BLaER1 (cell line): ENCODE data around the gene PARP14.
A peak's percentile ranks its signal among the peaks of the same experiment; 100 is the strongest.
"Not testable (repeated sequence)": the region's sequence is repeated elsewhere in the genome, so short reads cannot be mapped to it uniquely, and the experiment has no call there.

ENCODE experiments used
- H3K27ac ChIP-seq: shearing (Covaris generic); formaldehyde crosslinking; 2 replicates; pipeline ENCODE4 v1.8.1; 2022
- H3K27me3 ChIP-seq: shearing (Covaris generic); formaldehyde crosslinking; 2 replicates; pipeline ENCODE4 v1.8.1; 2022
- H3K36me3 ChIP-seq: shearing (Covaris generic); formaldehyde crosslinking; 2 replicates; pipeline ENCODE4 v1.8.1; 2022
- H3K4me1 ChIP-seq: shearing (Covaris generic); formaldehyde crosslinking; 2 replicates; pipeline ENCODE4 v1.8.1; 2022
- H3K4me2 ChIP-seq: shearing (Covaris generic); formaldehyde crosslinking; 2 replicates; pipeline ENCODE4 v1.8.1; 2022
- H3K4me3 ChIP-seq: shearing (Covaris generic); formaldehyde crosslinking; 2 replicates; pipeline ENCODE4 v1.8.1; 2022
- H3K9ac ChIP-seq: shearing (Covaris generic); formaldehyde crosslinking; 2 replicates; pipeline ENCODE4 v1.8.1; 2022
- H3K9me3 ChIP-seq: shearing (Covaris generic); formaldehyde crosslinking; 2 replicates; pipeline ENCODE4 v1.8.1; 2022
- H4K20me1 ChIP-seq: shearing (Covaris generic); formaldehyde crosslinking; 2 replicates; pipeline ENCODE4 v1.8.1; 2022
- Cebpa-rat ChIP-seq: shearing (Covaris generic); IDR thresholded peaks from 2 replicates; pipeline ENCODE4 v1.8.1; 2022

The PARP14 gene

GRCh38 chr3:122680475-122681283 is at the start of gene PARP14:
PARP14 (plus strand) TSS chr3:122680839; CDS start chr3:122680884, 45 bp downstream.
- no peak for TF ChIP-seq Cebpa-rat
- H3K27ac ChIP-seq: peak within 1 kb of the TSS; percentile 91
- peak within 1 kb of the TSS; percentile 88 for H3K9ac ChIP-seq
- H4K20me1 ChIP-seq: no peaks in the 10 kb centered on the region
- H3K4me1 ChIP-seq: peaks cover 44% of the 10 kb centered on the region
- H3K4me3 ChIP-seq: peak within 1 kb of the TSS; percentile 84
- peak within 1 kb of the TSS; percentile 96 for H3K4me2 ChIP-seq
- H3K36me3 ChIP-seq: no peaks in the 10 kb centered on the region; the same call in 1 of the 2 replicates
- H3K27me3 ChIP-seq: no peaks in the 10 kb centered on the region
- H3K9me3 ChIP-seq: no peaks in the 10 kb centered on the region

DNA sequence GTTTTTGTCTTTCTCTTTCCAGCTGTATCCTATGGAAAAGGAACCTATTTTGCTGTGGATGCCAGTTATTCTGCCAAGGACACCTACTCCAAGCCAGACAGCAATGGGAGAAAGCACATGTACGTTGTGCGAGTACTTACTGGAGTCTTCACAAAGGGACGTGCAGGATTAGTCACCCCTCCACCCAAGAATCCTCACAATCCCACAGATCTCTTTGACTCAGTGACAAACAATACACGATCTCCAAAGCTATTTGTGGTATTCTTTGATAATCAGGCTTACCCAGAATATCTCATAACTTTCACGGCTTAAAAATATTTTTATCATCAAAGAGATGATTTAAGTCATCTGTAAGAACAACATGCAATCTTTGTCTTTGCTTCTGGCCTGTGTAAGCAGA is 44.9 kb upstream of the PARP14 start:
- no peak overlapping the region for H3K27ac ChIP-seq
- no peak overlapping the region for H3K4me2 ChIP-seq
- H3K36me3 ChIP-seq: peaks cover 58% of the 10 kb centered on the region

DNA sequence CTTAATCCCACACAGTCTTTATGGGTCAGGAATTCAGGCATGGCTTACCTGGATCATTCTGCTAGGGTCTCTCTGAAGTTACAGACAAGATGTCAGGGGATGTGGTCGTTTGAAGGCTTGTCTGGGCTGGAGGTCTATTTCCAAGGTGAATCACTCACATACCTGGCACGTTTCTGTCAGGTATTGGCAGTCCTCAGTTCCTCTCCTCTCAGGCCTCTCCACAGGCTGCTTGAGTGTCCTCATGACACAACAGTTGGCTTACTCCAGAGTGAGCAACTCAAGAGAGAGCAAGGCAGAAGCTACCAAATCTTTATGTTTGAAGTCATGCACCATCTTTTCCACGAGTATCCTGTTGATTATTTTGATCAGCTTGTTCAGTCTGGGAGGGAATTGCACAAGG is 43.9 kb upstream of the PARP14 start:
- no peak overlapping the region for H3K27ac ChIP-seq
- H3K27me3 ChIP-seq: no peaks in the 10 kb centered on the region
- H4K20me1 ChIP-seq: no peaks in the 10 kb centered on the region
- H3K36me3 ChIP-seq: peaks cover 51% of the 10 kb centered on the region
- no peaks in the 10 kb centered on the region for H3K9me3 ChIP-seq
- no peak for TF ChIP-seq Cebpa-rat
- H3K4me3 ChIP-seq: no peak overlapping the region
- no peak overlapping the region for H3K9ac ChIP-seq
- no peaks in the 10 kb centered on the region for H3K4me1 ChIP-seq
- H3K4me2 ChIP-seq: no peak overlapping the region

More for the DNA sequence above, 44.9 kb upstream of the PARP14 start:
- TF ChIP-seq Cebpa-rat: no peak
- Histone ChIP-seq H3K4me3 (no peak overlapping the region), H3K27me3 (no peaks in the 10 kb centered on the region), H4K20me1 (no peaks in the 10 kb centered on the region), H3K9ac (no peak overlapping the region), H3K4me1 (no peaks in the 10 kb centered on the region), H3K9me3 (no peaks in the 10 kb centered on the region)

GRCh38 chr3:122640437-122640999 is 40.1 kb upstream of the PARP14 start:
- Histone ChIP-seq H3K4me3 (no peak overlapping the region), H3K27ac (no peak overlapping the region), H4K20me1 (no peaks in the 10 kb centered on the region), H3K9me3 (no peaks in the 10 kb centered on the region), H3K27me3 (no peaks in the 10 kb centered on the region), H3K9ac (no peak overlapping the region), H3K36me3 (peaks cover 20% of the 10 kb centered on the region), H3K4me2 (no peak overlapping the region), H3K4me1 (peaks cover 6% of the 10 kb centered on the region; the same call in 1 of the 2 replicates)
- TF ChIP-seq Cebpa-rat: no peak

DNA sequence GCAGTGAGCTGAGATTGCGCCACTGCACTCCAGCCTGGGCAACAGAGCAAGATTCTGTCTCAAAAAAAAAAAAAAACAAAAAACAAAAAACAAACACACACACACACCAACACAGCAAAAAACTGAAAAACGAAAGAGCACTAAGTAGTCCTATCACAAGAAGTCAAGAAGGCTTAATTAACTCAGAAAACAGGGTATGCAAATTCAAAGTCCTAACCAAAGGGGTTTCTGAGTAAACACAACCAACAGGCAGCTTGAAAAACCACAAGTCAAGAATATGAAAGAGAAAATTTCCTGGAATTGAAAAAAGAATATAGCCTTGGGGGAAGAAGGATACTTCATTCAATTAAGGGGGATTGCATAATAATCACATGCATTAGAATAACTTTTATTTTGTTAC is 37.7 kb upstream of the PARP14 start:
- Histone ChIP-seq H3K4me2 (no peak overlapping the region), H3K4me3 (no peak overlapping the region), H3K27ac (no peak overlapping the region), H3K9me3 (no peaks in the 10 kb centered on the region), H3K27me3 (no peaks in the 10 kb centered on the region), H3K36me3 (no peaks in the 10 kb centered on the region), H4K20me1 (no peaks in the 10 kb centered on the region), H3K4me1 (peaks cover 13% of the 10 kb centered on the region), H3K9ac (no peak overlapping the region)
- no peak for TF ChIP-seq Cebpa-rat

- no peaks in the 10 kb centered on the region for H3K27me3 ChIP-seq
- H3K36me3 ChIP-seq: no peaks in the 10 kb centered on the region
- H3K27ac ChIP-seq: 0 out of 2 replicates have a peak overlapping the region, but pooled peaks have one; percentile 28
- TF ChIP-seq Cebpa-rat: no peak
- peak overlapping the region; percentile 13; the same call in 1 of the 2 replicates for H3K4me3 ChIP-seq
- H3K4me2 ChIP-seq: peak overlapping the region; percentile 66
- H3K9ac ChIP-seq: peak overlapping the region; percentile 31; the same call in 1 of the 2 replicates
- no peaks in the 10 kb centered on the region for H3K9me3 ChIP-seq
- H4K20me1 ChIP-seq: no peaks in the 10 kb centered on the region
- peaks cover 13% of the 10 kb centered on the region for H3K4me1 ChIP-seq
Observed at GRCh38 chr3:122646146-122646988, 34.3 kb upstream of the PARP14 start.

DNA sequence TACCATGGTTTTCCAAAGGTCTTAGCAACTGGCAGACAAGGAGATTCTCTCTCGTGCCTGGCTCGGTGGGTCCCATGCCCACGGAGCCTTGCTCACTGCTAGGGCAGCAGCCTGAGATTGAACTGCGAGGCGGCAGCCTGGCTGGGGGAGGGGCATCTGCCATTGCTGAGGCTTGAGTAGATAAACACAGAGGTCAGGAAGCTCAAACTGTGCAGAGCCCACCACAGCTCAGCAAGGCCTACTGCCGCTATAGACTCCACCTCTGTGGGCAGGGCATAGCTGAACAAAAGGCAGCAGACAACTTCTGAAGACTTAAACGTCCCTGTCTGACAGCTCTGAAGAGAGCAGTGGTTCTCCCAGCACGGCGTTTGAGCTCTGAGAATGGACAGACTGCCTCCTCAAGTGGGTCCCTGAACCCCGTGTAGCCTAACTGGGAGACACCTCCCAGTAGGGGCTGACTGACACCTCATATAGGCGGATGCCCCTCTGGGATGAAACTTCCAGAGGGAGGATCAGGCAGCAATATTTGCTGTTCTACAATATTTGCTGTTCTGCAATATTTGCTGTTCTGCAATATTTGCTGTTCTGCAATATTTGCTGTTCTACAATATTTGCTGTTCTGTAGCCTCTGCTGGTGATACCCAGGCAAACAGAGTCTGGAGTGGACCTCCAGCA is 29.3 kb upstream of the PARP14 start:
- H3K27me3 ChIP-seq, H3K4me3 ChIP-seq, H3K36me3 ChIP-seq, H3K4me1 ChIP-seq, H3K9me3 ChIP-seq, H3K4me2 ChIP-seq, H3K9ac ChIP-seq, H4K20me1 ChIP-seq, H3K27ac ChIP-seq: not testable (repeated sequence)

GRCh38 chr3:122651962-122652361 is 28.7 kb upstream of the PARP14 start:
- H3K27ac ChIP-seq, H4K20me1 ChIP-seq, H3K9ac ChIP-seq, H3K4me3 ChIP-seq, H3K4me2 ChIP-seq, H3K36me3 ChIP-seq, H3K9me3 ChIP-seq, H3K27me3 ChIP-seq, H3K4me1 ChIP-seq: not testable (repeated sequence)

DNA sequence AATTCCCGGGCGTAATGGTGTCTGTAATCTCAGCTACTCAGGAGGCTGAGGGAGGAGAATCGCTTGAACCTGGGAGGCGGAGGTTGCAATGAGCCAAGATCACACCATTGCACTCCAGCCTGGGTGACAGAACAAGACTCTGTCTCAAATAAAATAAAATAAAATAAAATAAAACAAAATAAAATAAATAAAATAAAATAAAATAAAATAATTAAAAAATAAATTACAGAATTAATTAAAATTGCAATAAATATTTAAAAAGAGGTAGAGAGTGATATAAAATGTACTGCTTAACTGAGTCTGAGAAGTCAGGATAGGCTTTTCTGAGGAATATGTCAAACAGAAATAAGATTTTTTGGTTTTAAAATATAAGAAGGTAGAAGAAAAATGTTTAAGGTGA is 22.3 kb upstream of the PARP14 start:
- H4K20me1 ChIP-seq, H3K27ac ChIP-seq, H3K27me3 ChIP-seq, H3K4me3 ChIP-seq, H3K36me3 ChIP-seq: not testable (repeated sequence)
- peaks cover 16% of the 10 kb centered on the region for H3K9me3 ChIP-seq
- peak overlapping the region; percentile 49 for H3K4me2 ChIP-seq
- 0 out of 2 replicates have a peak overlapping the region, but pooled peaks have one; percentile 2 for H3K9ac ChIP-seq
- peaks cover 11% of the 10 kb centered on the region for H3K4me1 ChIP-seq
